ENCODE results near the gene ARMC2.
A peak's percentile ranks its signal among the peaks of the same experiment; 100 is the strongest.

Gene ARMC2

GRCh38 chr6:108836061-108836460 is 12.2 kb upstream of the ARMC2 start:
- no peak for DNase-seq

- peak in 1 of 2 donors; percentile 40 for DNase-seq
Observed at GRCh38 chr6:108837236-108837971, 10.8 kb upstream of the ARMC2 start.

- peak in 1 of 2 donors; percentile 17 for DNase-seq
Observed at GRCh38 chr6:108838101-108838717, 10.0 kb upstream of the ARMC2 start.

- no peak for DNase-seq
Observed at GRCh38 chr6:108839083-108839642, 9.1 kb upstream of the ARMC2 start.

GRCh38 chr6:108840919-108841318 is 7.3 kb upstream of the ARMC2 start:
- no peak for DNase-seq

- DNase-seq = peak; percentile 16 to 41
Observed at GRCh38 chr6:108841377-108841855, 6.8 kb upstream of the ARMC2 start.

GRCh38 chr6:108844135-108844534 is 4.1 kb upstream of the ARMC2 start:
- DNase-seq = no peak

- no peak for DNase-seq
Observed at GRCh38 chr6:108845145-108845544, 3.1 kb upstream of the ARMC2 start.

GRCh38 chr6:108846101-108846500 is 2.1 kb upstream of the ARMC2 start:
- no peak for DNase-seq

- DNase-seq = no peak
Observed at GRCh38 chr6:108846628-108847027, 1.6 kb upstream of the ARMC2 start.

- no peak for DNase-seq
Observed at GRCh38 chr6:108847738-108848115, 495 bp upstream of the ARMC2 start.

GRCh38 chr6:108850669-108851465 is 2.6 kb downstream of the ARMC2 start:
- DNase-seq = peak in 1 of 2 donors; percentile 30

- DNase-seq = no peak
Observed at GRCh38 chr6:108851756-108852155, 3.5 kb downstream of the ARMC2 start.

GRCh38 chr6:108853077-108853476 is 4.9 kb downstream of the ARMC2 start:
- no peak for DNase-seq

- DNase-seq = peak in 1 of 2 donors; percentile 53
Observed at GRCh38 chr6:108862479-108863191, 14.4 kb downstream of the ARMC2 start.

- DNase-seq = peak in 1 of 2 donors; percentile 32
Observed at GRCh38 chr6:108865751-108866286, 17.6 kb downstream of the ARMC2 start.

- no peak for DNase-seq
Observed at GRCh38 chr6:108866798-108867197, 18.6 kb downstream of the ARMC2 start.

GRCh38 chr6:108868647-108869046 is 20.4 kb downstream of the ARMC2 start:
- DNase-seq = no peak

- DNase-seq = no peak
Observed at GRCh38 chr6:108869876-108870275, 21.7 kb downstream of the ARMC2 start.

- DNase-seq = no peak
Observed at GRCh38 chr6:108870357-108870756, 22.1 kb downstream of the ARMC2 start.

GRCh38 chr6:108872141-108872557 is 23.9 kb downstream of the ARMC2 start:
- peak; percentile 39 to 43 for DNase-seq

- DNase-seq = no peak
Observed at GRCh38 chr6:108872575-108872974, 24.4 kb downstream of the ARMC2 start.
